Natural killer cell (primary cell): Measurements from ENCODE around the gene FBXL7. TPM values are rescaled to one million over a fixed set of nuclear protein-coding genes. Genes with fewer than 3 reads are reported as not detected.

Source experiments
- ATAC-seq, 3 donors: fragments of 150-1000 bp in 2 of 3; fragments of 200-7000 bp in 1 of 3; cut with Tn5 transposase; 1 replicate in 1 of 3; 2 replicates in 2 of 3; pipeline ENCODE4 v1.10.0; 2021; ENCODE audit warnings: mild to moderate bottlenecking in 2 of 3, moderate library complexity in 2 of 3
- DNase-seq, 2 donors: peaks; one replicate each; pipeline versions ENCODE4 v3.0.0 to v3.0.0-alpha.2; 2013 to 2021; ENCODE audit warnings: mixed read lengths in 1 of 2
- H3K27ac ChIP-seq: one replicate; pipeline ENCODE4 v1.5.1; 2013; ENCODE audit warnings: mild to moderate bottlenecking, low read length
- H3K27me3 ChIP-seq: one replicate; pipeline ENCODE4 v1.6.1; 2013; ENCODE audit warnings: low read length; ENCODE audit not compliant: control insufficient read depth, insufficient read depth
- H3K36me3 ChIP-seq: one replicate; pipeline ENCODE4 v1.6.1; 2013; ENCODE audit warnings: low read length; ENCODE audit not compliant: control insufficient read depth, insufficient read depth
- H3K4me1 ChIP-seq: one replicate; pipeline ENCODE4 v1.6.1; 2013; ENCODE audit warnings: low read length; ENCODE audit not compliant: control insufficient read depth, insufficient read depth
- H3K4me3 ChIP-seq: one replicate; pipeline ENCODE4 v1.5.1; 2013; ENCODE audit warnings: low read length
- H3K9me3 ChIP-seq: one replicate; pipeline ENCODE4 v1.6.1; 2013; ENCODE audit warnings: low read length; ENCODE audit not compliant: control insufficient read depth, insufficient read depth
- H3K27ac Mint-ChIP-seq, 2 donors: one replicate each; pipeline ENCODE4 v1.8.0; 2022; ENCODE audit warnings: mild to moderate bottlenecking in 2 of 2, mixed read lengths in 2 of 2, moderate library complexity in 1 of 2
- H3K27me3 Mint-ChIP-seq, 2 donors: one replicate each; pipeline ENCODE4 v1.8.0; 2022; ENCODE audit warnings: low read depth in 2 of 2, mixed read lengths in 2 of 2
- H3K36me3 Mint-ChIP-seq: one replicate; pipeline ENCODE4 v1.8.0; 2022; ENCODE audit warnings: mixed read lengths
- H3K4me1 Mint-ChIP-seq, 2 donors: one replicate each; pipeline ENCODE4 v1.8.0; 2022; ENCODE audit warnings: mixed read lengths in 2 of 2
- H3K4me3 Mint-ChIP-seq: one replicate; pipeline ENCODE4 v1.8.0; 2022; ENCODE audit warnings: mild to moderate bottlenecking, moderate library complexity, mixed read lengths
- H3K9me3 Mint-ChIP-seq, 2 donors: one replicate each; pipeline ENCODE4 v1.8.0; 2022; ENCODE audit warnings: mixed read lengths in 2 of 2
- WGBS: methylation state at CpG from one replicate; pipeline ENCODE4 v1.1.7; 2013; ENCODE audit warnings: missing lambda C conversion rate; ENCODE audit not compliant: insufficient coverage; 5-methylcytosine and 5-hydroxymethylcytosine counted together
- intact Hi-C: fragments of 100-400 bp; cut with micrococcal nuclease; formaldehyde crosslinking; loops from one replicate; pipeline ENCODE4 v1.14.2; 2022
- total RNA-seq, 4 donors: library from RNA; stranded (reverse); fragments of 120-200 nt in 1 of 4; gene quantifications; one replicate each; pipeline versions ENCODE4 v1.2.3 to v1.2.4, GENCODE V29; 2013 to 2022
- TF ChIP-seq, protein P1 (sequence below): fragments of 200-600 bp; IDR thresholded peaks from one replicate; pipeline ENCODE4 v1.8.0; 2022; ENCODE audit warnings: antibody characterized with exemption

Gene FBXL7
- total RNA-seq, 3 donors from 2014 or later (not counting 1 experiment from before 2014, with no cell fraction given), result not detected

DNA sequence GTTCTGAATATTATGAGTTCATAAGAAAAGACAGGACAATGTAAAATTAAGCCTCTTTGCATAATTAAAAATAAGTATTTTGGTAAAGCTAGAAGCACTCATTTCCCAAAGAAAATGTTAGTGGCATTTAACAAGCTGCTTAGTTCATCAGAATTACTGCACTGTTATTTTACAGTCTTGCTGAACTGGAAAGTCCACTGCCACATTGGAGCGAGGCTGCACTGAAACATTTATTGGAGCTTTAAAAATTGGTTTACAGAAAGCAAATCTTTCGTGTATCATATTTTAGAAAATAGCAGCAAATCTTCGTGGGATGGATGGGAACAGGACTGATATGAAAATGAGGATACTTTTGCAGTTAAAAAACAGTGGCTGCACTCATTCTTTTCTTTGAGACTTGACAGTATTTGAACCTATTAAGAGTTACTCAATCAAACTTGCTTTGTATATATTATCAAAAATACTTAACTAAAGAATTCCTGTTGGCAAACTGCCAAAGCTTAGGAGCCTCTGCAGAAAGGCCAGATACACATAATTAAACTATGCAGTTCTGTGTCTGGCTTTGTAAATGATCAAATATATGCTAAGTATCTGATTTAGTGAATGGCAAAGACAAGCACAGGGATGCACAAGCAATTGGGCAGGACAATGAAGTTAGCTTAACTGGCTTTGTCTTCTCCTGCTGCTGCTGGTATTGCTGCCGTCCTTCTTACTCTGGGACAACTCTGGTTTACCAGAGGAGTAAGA is 16.5 kb upstream of the FBXL7 start:
- WGBS, result 62% methylated on average over 4 of the region's 4 CpGs
- Histone ChIP-seq H3K27me3 (no peaks in the 10 kb centered on the region), H3K4me3 (no peak overlapping the region), H3K9me3 (peaks cover 5% of the 10 kb centered on the region), H3K4me1 (no peaks in the 10 kb centered on the region), H3K36me3 (no peaks in the 10 kb centered on the region), H3K27ac (no peak overlapping the region)
- Mint-ChIP-seq H3K4me3 (no peak overlapping the region), H3K36me3 (no peaks in the 10 kb centered on the region), H3K27ac (no peak overlapping the region), H3K27me3 (no peaks in the 10 kb centered on the region), H3K4me1 (no peaks in the 10 kb centered on the region), H3K9me3 (peaks cover 0 to 11% of the 10 kb centered on the region in 2 donors)
- DNase-seq (no peak), ATAC-seq (no peak)
- TF ChIP-seq, protein P1, sequence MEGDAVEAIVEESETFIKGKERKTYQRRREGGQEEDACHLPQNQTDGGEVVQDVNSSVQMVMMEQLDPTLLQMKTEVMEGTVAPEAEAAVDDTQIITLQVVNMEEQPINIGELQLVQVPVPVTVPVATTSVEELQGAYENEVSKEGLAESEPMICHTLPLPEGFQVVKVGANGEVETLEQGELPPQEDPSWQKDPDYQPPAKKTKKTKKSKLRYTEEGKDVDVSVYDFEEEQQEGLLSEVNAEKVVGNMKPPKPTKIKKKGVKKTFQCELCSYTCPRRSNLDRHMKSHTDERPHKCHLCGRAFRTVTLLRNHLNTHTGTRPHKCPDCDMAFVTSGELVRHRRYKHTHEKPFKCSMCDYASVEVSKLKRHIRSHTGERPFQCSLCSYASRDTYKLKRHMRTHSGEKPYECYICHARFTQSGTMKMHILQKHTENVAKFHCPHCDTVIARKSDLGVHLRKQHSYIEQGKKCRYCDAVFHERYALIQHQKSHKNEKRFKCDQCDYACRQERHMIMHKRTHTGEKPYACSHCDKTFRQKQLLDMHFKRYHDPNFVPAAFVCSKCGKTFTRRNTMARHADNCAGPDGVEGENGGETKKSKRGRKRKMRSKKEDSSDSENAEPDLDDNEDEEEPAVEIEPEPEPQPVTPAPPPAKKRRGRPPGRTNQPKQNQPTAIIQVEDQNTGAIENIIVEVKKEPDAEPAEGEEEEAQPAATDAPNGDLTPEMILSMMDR, result no peak
- intact Hi-C loops, result no loop called here

DNA sequence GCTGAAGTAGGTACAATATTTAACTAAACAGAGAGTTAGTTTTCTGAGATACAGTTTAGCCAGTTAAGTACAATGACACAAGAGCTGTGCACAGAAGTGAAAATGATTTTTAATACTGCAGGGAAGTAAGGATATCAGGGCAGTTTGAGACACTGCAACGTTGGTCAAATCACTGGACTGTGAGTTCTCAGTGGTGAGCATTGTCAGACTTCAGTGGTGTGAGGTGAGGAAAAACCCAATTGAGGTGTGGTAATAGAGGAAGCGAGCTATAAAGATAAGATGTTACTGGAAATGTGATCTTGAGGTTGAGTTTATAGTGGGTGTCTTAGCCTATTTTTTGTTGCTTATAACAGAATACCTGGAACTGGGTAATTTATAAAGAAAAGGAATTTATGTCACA is 12.8 kb upstream of the FBXL7 start:
- H3K36me3 Mint-ChIP-seq, result no peaks in the 10 kb centered on the region
- Histone ChIP-seq H3K9me3 (peaks cover 10% of the 10 kb centered on the region), H3K27ac (no peak overlapping the region), H3K4me3 (no peak overlapping the region), H3K27me3 (no peaks in the 10 kb centered on the region), H3K4me1 (no peaks in the 10 kb centered on the region), H3K36me3 (no peaks in the 10 kb centered on the region)
- DNase-seq (no peak), ATAC-seq (no peak)
- intact Hi-C loops, result no loop called here
- 61% methylated on average over 2 of the region's 2 CpGs for WGBS
- no peaks in the 10 kb centered on the region for H3K27me3 Mint-ChIP-seq
- peaks cover 4 to 9% of the 10 kb centered on the region in 2 donors for H3K9me3 Mint-ChIP-seq
- H3K27ac Mint-ChIP-seq, result no peak overlapping the region
- no peak overlapping the region for H3K4me3 Mint-ChIP-seq
- H3K4me1 Mint-ChIP-seq, result no peaks in the 10 kb centered on the region
- TF ChIP-seq, protein P1, result no peak

DNA sequence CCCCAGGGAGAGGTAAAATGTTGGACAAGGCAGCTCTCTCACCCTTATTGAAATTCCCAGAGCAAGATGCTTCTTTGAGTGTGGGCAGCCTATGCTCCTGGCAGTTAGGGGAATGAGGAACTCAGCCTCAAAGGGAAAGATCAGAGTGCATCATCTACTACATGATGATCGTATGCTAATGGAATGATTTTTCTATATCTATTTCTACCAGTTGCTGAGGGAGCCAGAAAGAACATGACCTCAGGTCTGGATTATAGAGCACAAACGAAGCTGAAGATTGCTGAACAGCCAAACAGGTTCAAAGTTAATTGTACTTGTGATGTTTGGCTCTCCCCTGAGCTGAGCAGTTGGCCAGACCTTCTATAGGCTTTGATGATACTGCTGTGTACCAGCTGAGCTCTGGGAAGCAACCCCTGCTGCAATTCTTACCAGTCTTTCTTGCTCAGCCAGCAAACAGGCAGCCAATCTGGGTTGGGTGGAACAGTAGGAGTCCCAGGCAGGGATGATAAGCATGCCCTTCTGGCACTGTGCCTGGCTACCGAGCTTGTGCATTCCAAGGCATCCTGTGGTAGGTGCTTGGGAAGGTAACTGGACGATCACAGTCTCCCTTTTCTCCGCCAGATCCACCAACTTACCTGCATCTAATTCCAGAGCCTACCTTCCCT is 10.3 kb upstream of the FBXL7 start:
- no peaks in the 10 kb centered on the region for H3K4me1 ChIP-seq
- peaks cover 10% of the 10 kb centered on the region for H3K9me3 ChIP-seq
- 71% methylated on average over 4 of the region's 5 CpGs for WGBS
- intact Hi-C loops, result no loop called here
- H3K27ac ChIP-seq, result no peak overlapping the region
- no peaks in the 10 kb centered on the region for H3K27me3 Mint-ChIP-seq
- peaks cover 6 to 8% of the 10 kb centered on the region in 2 donors for H3K9me3 Mint-ChIP-seq
- DNase-seq, result no peak
- H3K4me3 Mint-ChIP-seq, result no peak overlapping the region
- no peak overlapping the region for H3K27ac Mint-ChIP-seq
- TF ChIP-seq, protein P1, result no peak
- H3K36me3 Mint-ChIP-seq, result no peaks in the 10 kb centered on the region
- H3K4me1 Mint-ChIP-seq, result no peaks in the 10 kb centered on the region
- ATAC-seq, result no peak
- H3K36me3 ChIP-seq, result no peaks in the 10 kb centered on the region
- no peaks in the 10 kb centered on the region for H3K27me3 ChIP-seq
- no peak overlapping the region for H3K4me3 ChIP-seq
